ENCODE data around the gene GSK3B.

Gene GSK3B

DNA sequence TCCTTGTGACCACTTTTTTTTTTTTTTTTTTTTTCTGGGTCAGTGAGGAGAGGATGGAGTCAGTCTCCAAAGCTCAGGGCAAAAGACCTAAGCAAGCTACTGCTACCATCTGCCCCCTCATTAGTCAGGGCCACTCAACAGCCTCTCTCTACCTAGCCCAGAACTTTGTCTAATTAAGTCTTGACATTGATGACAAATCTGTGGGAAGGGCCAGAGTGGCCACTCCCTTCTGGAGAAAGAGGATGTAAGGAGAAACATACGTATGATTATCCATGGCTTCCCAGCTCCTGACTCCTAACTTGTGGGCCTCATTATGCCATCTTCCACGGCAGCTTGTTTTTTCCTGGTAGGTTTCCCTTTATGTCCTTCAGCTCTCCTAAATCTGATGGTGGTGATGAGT, 274.4 kb downstream of the GSK3B start:
- TF ChIP-seq, protein P1, sequence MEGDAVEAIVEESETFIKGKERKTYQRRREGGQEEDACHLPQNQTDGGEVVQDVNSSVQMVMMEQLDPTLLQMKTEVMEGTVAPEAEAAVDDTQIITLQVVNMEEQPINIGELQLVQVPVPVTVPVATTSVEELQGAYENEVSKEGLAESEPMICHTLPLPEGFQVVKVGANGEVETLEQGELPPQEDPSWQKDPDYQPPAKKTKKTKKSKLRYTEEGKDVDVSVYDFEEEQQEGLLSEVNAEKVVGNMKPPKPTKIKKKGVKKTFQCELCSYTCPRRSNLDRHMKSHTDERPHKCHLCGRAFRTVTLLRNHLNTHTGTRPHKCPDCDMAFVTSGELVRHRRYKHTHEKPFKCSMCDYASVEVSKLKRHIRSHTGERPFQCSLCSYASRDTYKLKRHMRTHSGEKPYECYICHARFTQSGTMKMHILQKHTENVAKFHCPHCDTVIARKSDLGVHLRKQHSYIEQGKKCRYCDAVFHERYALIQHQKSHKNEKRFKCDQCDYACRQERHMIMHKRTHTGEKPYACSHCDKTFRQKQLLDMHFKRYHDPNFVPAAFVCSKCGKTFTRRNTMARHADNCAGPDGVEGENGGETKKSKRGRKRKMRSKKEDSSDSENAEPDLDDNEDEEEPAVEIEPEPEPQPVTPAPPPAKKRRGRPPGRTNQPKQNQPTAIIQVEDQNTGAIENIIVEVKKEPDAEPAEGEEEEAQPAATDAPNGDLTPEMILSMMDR (IDR thresholded peaks at IDR 0.05; ENCODE audit: insufficient read depth, low read depth, low read length, missing control alignments) = no peak
- DNase-seq (ENCODE audit: low read depth) = no peak

DNA sequence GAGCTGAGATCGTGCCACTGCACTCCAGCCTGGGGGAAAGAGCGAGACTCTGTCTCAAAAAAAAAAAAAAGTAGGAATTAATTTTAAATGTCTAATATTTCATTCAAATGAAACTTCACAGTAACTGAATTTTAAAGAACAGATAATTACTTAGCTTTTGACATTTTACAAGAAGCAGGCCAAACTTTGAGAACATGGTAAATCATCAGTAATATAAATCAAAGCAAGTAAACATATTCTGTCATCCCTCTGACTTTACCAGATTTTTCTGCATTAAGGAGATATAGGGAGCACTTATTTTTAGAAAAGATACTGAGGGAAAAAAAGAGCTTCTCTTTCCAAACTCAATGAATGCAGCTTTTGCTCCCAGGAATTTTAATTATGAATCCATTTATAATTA, 275.3 kb downstream of the GSK3B start:
- TF ChIP-seq, protein P1 (IDR thresholded peaks at IDR 0.05; ENCODE audit: insufficient read depth, low read depth, low read length, missing control alignments) = no peak
- H3K4me3 ChIP-seq (ENCODE audit: low read depth, low read length) = no peak overlapping the region
- DNase-seq (ENCODE audit: low read depth) = no peak

More for the DNA sequence above, 274.4 kb downstream of the GSK3B start:
- H3K4me3 ChIP-seq (ENCODE audit: low read depth, low read length) = no peak overlapping the region

DNA sequence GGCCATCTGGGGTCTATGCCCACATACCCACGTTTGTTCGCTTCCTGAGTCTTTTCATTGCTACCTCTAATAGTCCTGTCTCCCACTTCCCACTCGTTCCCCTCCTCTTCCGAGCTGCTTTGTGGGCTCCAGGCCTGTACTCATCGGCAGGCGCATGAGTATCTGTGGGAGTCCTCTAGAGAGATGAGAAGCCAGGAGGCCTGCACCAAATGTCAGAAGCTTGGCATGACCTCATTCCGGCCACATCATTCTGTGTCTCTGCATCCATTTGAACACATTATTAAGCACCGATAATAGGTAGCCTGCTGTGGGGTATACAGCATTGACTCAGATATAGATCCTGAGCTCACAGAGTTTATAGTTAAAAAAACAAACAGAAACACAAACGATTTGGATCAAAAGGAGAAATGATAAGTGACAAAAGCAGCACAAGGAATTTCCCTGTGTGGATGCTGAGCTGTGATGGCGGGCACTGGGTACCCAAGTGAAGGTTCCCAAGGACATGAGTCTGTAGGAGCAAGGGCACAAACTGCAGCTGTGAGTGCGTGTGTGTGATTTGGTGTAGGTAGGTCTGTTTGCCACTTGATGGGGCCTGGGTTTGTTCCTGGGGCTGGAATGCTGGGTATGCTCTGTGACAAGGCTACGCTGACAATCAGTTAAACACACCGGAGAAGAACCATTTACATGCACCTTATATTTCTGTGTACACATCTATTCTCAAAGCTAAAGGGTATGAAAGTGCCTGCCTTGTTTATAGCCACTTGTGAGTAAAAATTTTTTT, 276.5 kb downstream of the GSK3B start:
- TF ChIP-seq, protein P1 (IDR thresholded peaks at IDR 0.05; ENCODE audit: insufficient read depth, low read depth, low read length, missing control alignments) = no peak
- H3K4me3 ChIP-seq (ENCODE audit: low read depth, low read length) = no peak overlapping the region
- no peak for DNase-seq (ENCODE audit: low read depth)

DNA sequence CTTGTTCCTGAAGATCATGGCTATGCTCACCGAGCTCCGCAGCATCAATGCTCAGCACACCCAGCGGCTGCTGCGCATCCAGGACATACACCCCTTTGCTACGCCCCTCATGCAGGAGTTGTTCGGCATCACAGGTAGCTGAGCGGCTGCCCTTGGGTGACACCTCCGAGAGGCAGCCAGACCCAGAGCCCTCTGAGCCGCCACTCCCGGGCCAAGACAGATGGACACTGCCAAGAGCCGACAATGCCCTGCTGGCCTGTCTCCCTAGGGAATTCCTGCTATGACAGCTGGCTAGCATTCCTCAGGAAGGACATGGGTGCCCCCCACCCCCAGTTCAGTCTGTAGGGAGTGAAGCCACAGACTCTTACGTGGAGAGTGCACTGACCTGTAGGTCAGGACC, 277.2 kb downstream of the GSK3B start:
- TF ChIP-seq, protein P1 (IDR thresholded peaks at IDR 0.05; ENCODE audit: insufficient read depth, low read depth, low read length, missing control alignments) = no peak
- no peak for DNase-seq (ENCODE audit: low read depth)
- no peak overlapping the region for H3K4me3 ChIP-seq (ENCODE audit: low read depth, low read length)

DNA sequence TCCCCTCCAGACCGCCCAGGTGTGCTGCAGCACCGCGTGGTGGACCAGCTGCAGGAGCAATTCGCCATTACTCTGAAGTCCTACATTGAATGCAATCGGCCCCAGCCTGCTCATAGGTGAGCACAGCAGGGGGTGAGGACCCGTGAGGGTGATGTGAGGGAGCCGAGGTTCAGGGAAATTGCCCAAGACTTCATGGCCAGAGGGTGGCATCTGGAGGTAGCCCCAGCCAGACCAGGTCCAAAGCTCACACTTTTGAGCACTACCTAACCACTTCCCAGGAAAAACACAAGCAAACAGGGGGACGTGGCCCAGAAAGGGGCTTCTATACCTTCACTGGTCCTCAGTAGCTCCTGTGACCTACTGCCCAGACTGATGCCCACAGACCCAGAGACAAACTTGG, 278.5 kb downstream of the GSK3B start:
- H3K4me3 ChIP-seq (ENCODE audit: low read depth, low read length) = no peak overlapping the region
- TF ChIP-seq, protein P1 (IDR thresholded peaks at IDR 0.05; ENCODE audit: insufficient read depth, low read depth, low read length, missing control alignments) = no peak
- no peak for DNase-seq (ENCODE audit: low read depth)

DNA sequence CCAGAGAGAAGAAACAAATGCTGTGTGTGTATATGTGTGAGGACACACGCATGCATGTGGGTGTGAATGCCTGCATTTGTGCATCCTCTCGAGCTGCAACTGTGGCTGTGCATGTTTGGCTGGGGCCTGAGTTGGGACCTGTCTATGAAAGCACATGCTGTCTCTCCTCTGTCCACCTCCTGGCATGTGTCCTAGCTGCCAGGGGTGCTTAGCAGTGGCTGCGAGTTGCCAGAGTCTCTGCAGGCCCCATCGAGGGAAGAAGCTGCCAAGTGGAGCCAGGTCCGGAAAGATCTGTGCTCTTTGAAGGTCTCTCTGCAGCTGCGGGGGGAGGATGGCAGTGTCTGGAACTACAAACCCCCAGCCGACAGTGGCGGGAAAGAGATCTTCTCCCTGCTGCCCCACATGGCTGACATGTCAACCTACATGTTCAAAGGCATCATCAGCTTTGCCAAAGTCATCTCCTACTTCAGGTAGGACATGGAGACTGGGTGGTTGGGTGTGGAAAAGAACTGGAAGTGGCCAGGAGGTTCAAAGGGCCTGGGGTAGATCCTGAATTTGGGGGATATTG, 281.7 kb downstream of the GSK3B start:
- TF ChIP-seq, protein P1 (IDR thresholded peaks at IDR 0.05; ENCODE audit: insufficient read depth, low read depth, low read length, missing control alignments) = no peak
- no peak for DNase-seq (ENCODE audit: low read depth)

More for the DNA sequence above, 281.7 kb downstream of the GSK3B start:
- H3K4me3 ChIP-seq (ENCODE audit: low read depth, low read length) = no peak overlapping the region
